Liver (tissue), 9 donors: ENCODE results near the gene DDAH2. TPM values are rescaled to one million over a fixed set of nuclear protein-coding genes. Genes with fewer than 3 reads are reported as not detected.

Experiments used
- DNase-seq: peaks from one replicate; pipeline ENCODE4 v3.0.0-alpha.2; 2017; ENCODE audit warnings: low spot score
- H3K27ac ChIP-seq, 2 donors: one replicate each; pipeline ENCODE4 v1.7.0; 2013; ENCODE audit warnings: inconsistent platforms in 2 of 2, low read length in 2 of 2, control low read depth in 1 of 2, low read depth in 1 of 2, mild to moderate bottlenecking in 1 of 2
- H3K27me3 ChIP-seq, 4 donors: one replicate each; pipeline versions ENCODE4 v1.6.1 to v1.7.0; 2013; ENCODE audit warnings: low read length in 3 of 4, inconsistent platforms in 1 of 4, mild to moderate bottlenecking in 1 of 4, moderate library complexity in 1 of 4; ENCODE audit not compliant: control insufficient read depth in 4 of 4, insufficient read depth in 4 of 4
- H3K36me3 ChIP-seq, 4 donors: one replicate each; pipeline versions ENCODE4 v1.6.1 to v1.7.0; 2013; ENCODE audit warnings: low read length in 3 of 4, mild to moderate bottlenecking in 3 of 4, low read depth in 1 of 4, moderate library complexity in 1 of 4; ENCODE audit not compliant: control insufficient read depth in 4 of 4, insufficient read depth in 3 of 4
- H3K4me1 ChIP-seq, 4 donors: one replicate each; pipeline versions ENCODE4 v1.6.1 to v1.7.0; 2013; ENCODE audit warnings: low read length in 3 of 4, mild to moderate bottlenecking in 3 of 4, moderate library complexity in 1 of 4; ENCODE audit not compliant: control insufficient read depth in 4 of 4, insufficient read depth in 4 of 4
- H3K4me3 ChIP-seq, 3 donors: one replicate each; pipeline versions ENCODE4 v1.6.1 to v1.7.0; 2013; ENCODE audit warnings: low read length in 3 of 3, control low read depth in 1 of 3, low read depth in 1 of 3, mild to moderate bottlenecking in 1 of 3
- H3K9ac ChIP-seq, 2 donors: one replicate each; pipeline ENCODE4 v1.7.0; 2013; ENCODE audit warnings: low read length in 2 of 2, mild to moderate bottlenecking in 2 of 2, moderate library complexity in 2 of 2, control low read depth in 1 of 2, low read depth in 1 of 2
- H3K9me3 ChIP-seq, 4 donors: one replicate each; pipeline versions ENCODE4 v1.6.1 to v1.7.0; 2013; ENCODE audit warnings: low read length in 3 of 4; ENCODE audit not compliant: control insufficient read depth in 4 of 4
- ATF3 ChIP-seq: IDR thresholded peaks from 2 replicates; pipeline ENCODE4 v1.6.1; 2016; ENCODE audit warnings: antibody characterized with exemption
- CTCF ChIP-seq: fragments of 150-350 bp; IDR thresholded peaks from 2 replicates; pipeline ENCODE4 v1.5.1; 2017; ENCODE audit warnings: improper control_type of control experiment, low read depth, low read length; ENCODE audit not compliant: missing input control
- EGR1 ChIP-seq, 2 donors: IDR thresholded peaks; 2 replicates each; pipeline ENCODE4 v1.6.1; 2016 to 2018; ENCODE audit warnings: antibody characterized with exemption in 2 of 2, low read depth in 2 of 2
- FOXA1 ChIP-seq: IDR thresholded peaks from 2 replicates; pipeline ENCODE4 v1.6.1; 2016; ENCODE audit warnings: antibody characterized with exemption
- FOXA2 ChIP-seq: IDR thresholded peaks from 2 replicates; pipeline ENCODE4 v1.6.1; 2016; ENCODE audit warnings: antibody characterized with exemption
- GABPA ChIP-seq, 2 donors: IDR thresholded peaks in 1 of 2; conservative IDR thresholded peaks in 1 of 2; 2 replicates each; pipeline ENCODE4 v1.6.1; 2016; ENCODE audit warnings: antibody characterized with exemption in 2 of 2, mild to moderate bottlenecking in 1 of 2, moderate library complexity in 1 of 2
- HNF4A ChIP-seq, 2 donors: conservative IDR thresholded peaks; 2 replicates each; pipeline ENCODE4 v1.6.1; 2016; ENCODE audit warnings: antibody characterized with exemption in 2 of 2, mild to moderate bottlenecking in 2 of 2
- HNF4G ChIP-seq: IDR thresholded peaks from 2 replicates; pipeline ENCODE4 v1.6.1; 2016; ENCODE audit warnings: antibody characterized with exemption
- JUND ChIP-seq, 2 donors: IDR thresholded peaks; 2 replicates each; pipeline ENCODE4 v1.6.1; 2016; ENCODE audit warnings: antibody characterized with exemption in 2 of 2
- MAX ChIP-seq: IDR thresholded peaks from 2 replicates; pipeline ENCODE4 v1.6.1; 2016; ENCODE audit warnings: antibody characterized with exemption
- NR2F2 ChIP-seq: IDR thresholded peaks from 2 replicates; pipeline ENCODE4 v1.6.1; 2016; ENCODE audit warnings: antibody characterized with exemption
- RAD21 ChIP-seq, 2 donors: IDR thresholded peaks; 2 replicates each; pipeline ENCODE4 v1.6.1; 2016; ENCODE audit warnings: antibody characterized with exemption in 2 of 2, mild to moderate bottlenecking in 2 of 2
- REST ChIP-seq: IDR thresholded peaks from 2 replicates; pipeline ENCODE4 v1.6.1; 2016; ENCODE audit warnings: antibody characterized with exemption, mild to moderate bottlenecking
- RXRA ChIP-seq, 2 donors: IDR thresholded peaks; 2 replicates each; pipeline ENCODE4 v1.6.1; 2017 to 2018; ENCODE audit warnings: antibody characterized with exemption in 2 of 2, mild to moderate bottlenecking in 1 of 2
- SP1 ChIP-seq: IDR thresholded peaks from 2 replicates; pipeline ENCODE4 v1.6.1; 2018; ENCODE audit warnings: antibody characterized with exemption, mild to moderate bottlenecking
- TAF1 ChIP-seq: conservative IDR thresholded peaks from 2 replicates; pipeline ENCODE4 v1.6.1; 2016; ENCODE audit warnings: antibody characterized with exemption, mild to moderate bottlenecking
- YY1 ChIP-seq: IDR thresholded peaks from 2 replicates; pipeline ENCODE4 v1.6.1; 2016; ENCODE audit warnings: antibody characterized with exemption, mild to moderate bottlenecking
- ZBTB33 ChIP-seq: IDR thresholded peaks from 2 replicates; pipeline ENCODE4 v1.6.1; 2016; ENCODE audit warnings: antibody characterized with exemption
- WGBS: extraction: QIAGEN DNeasy Blood & Tissue Kit; methylation state at CpG from one replicate; pipeline ENCODE4 v1.1.7; 2013; 5-methylcytosine and 5-hydroxymethylcytosine counted together
- polyA plus RNA-seq, 2 donors: library from polyadenylated mRNA; stranded (reverse) in 1 of 2; unstranded in 1 of 2; fragments of 200-250 nt in 1 of 2; fragments of >200 nt in 1 of 2; fragmentation: Nextera tagmentation in 1 of 2; extraction: Ambion mirVana in 1 of 2; gene quantifications; one replicate each; pipeline versions ENCODE4 v1.2.1 to v1.2.3, GENCODE V29; 2013 to 2015
- total RNA-seq, 2 donors: library from RNA; depleted of rRNA; stranded (reverse); fragments of >200 nt; gene quantifications; one replicate each; pipeline ENCODE4 v1.2.3, GENCODE V29; 2014
- donor health status: healthy.
- donor health status: healthy.
- donor health status: healthy.
- donor health status: healthy.
- donor health status: healthy.

DDAH2 gene
- total and polyA plus RNA-seq, 4 donors = 19.8 to 31.4 (median 23.2) TPM

- no peaks in the 10 kb centered on the region for H3K9me3 ChIP-seq
- H3K27ac ChIP-seq = peak overlapping the region; percentile 90 to 96
- TF ChIP-seq REST (no peak), MAX (no peak), JUND (IDR thresholded peaks at IDR 0.05) (peak; percentile 49 to 65), NR2F2 (no peak), GABPA (IDR thresholded peaks at IDR 0.05 in 1 of 2, conservative IDR thresholded peaks at IDR 0.05 in 1 of 2) (no peak), RAD21 (IDR thresholded peaks at IDR 0.05) (no peak), RXRA (IDR thresholded peaks at IDR 0.05) (no peak)
- peak overlapping the region in 2 of 3 donors; percentile 53 to 84 for H3K4me3 ChIP-seq
- no peaks in the 10 kb centered on the region for H3K27me3 ChIP-seq
- 53% methylated on average over 2 of the region's 2 CpGs for WGBS
- no peak for DNase-seq
- peaks cover 17 to 56% (median 42%) of the 10 kb centered on the region in 4 donors for H3K4me1 ChIP-seq
- peaks cover 4 to 25% (median 20%) of the 10 kb centered on the region in 4 donors for H3K36me3 ChIP-seq
- H3K9ac ChIP-seq = peak overlapping the region; percentile 46 to 87
These were observed 5.2 kb upstream of the DDAH2 start for GRCh38 chr6:31734247-31734820.

- WGBS = 86% methylated on average over 4 of the region's 4 CpGs
- Histone ChIP-seq H3K27ac (peak overlapping the region in 1 of 2 donors; percentile 96), H3K4me3 (no peak overlapping the region), H3K9ac (no peak overlapping the region), H3K27me3 (no peaks in the 10 kb centered on the region), H3K36me3 (peaks cover 4 to 25% (median 20%) of the 10 kb centered on the region in 4 donors), H3K9me3 (no peaks in the 10 kb centered on the region), H3K4me1 (peaks cover 15 to 56% (median 43%) of the 10 kb centered on the region in 4 donors)
- DNase-seq = no peak
- TF ChIP-seq NR2F2 = no peak
- no peak for TF ChIP-seq REST
- no peak for TF ChIP-seq ZBTB33
- TF ChIP-seq TAF1 = no peak
- TF ChIP-seq ATF3 = no peak
- no peak for TF ChIP-seq MAX
- no peak for TF ChIP-seq FOXA1
- TF ChIP-seq YY1 = no peak
- no peak for TF ChIP-seq RXRA (IDR thresholded peaks at IDR 0.05)
- TF ChIP-seq FOXA2 = no peak
- TF ChIP-seq HNF4A (conservative IDR thresholded peaks at IDR 0.05) = no peak
- TF ChIP-seq EGR1 (IDR thresholded peaks at IDR 0.05; ENCODE audit: low read depth in 2 of 2) = no peak
- TF ChIP-seq SP1 = no peak
- no peak for TF ChIP-seq GABPA (IDR thresholded peaks at IDR 0.05 in 1 of 2, conservative IDR thresholded peaks at IDR 0.05 in 1 of 2)
- no peak for TF ChIP-seq HNF4G
- no peak for TF ChIP-seq RAD21 (IDR thresholded peaks at IDR 0.05)
- no peak for TF ChIP-seq CTCF
- no peak for TF ChIP-seq JUND (IDR thresholded peaks at IDR 0.05)
These were observed 4.6 kb upstream of the DDAH2 start for GRCh38 chr6:31733734-31734133.
